Mucosa of descending colon (tissue), 3 donors: ENCODE results near the gene MED13L. TPM values are rescaled to one million over a fixed set of nuclear protein-coding genes. Genes with fewer than 3 reads are reported as not detected.

Source experiments
- ATAC-seq: fragments of 200-7000 bp; cut with Tn5 transposase; one replicate; pipeline ENCODE4 v1.9.1; 2020; ENCODE audit warnings: mild to moderate bottlenecking, moderate library complexity
- DNase-seq, 3 donors: peaks; one replicate each; pipeline ENCODE4 v3.0.0-alpha.2; 2020
- H3K36me3 ChIP-seq: fragments of 200-600 bp; one replicate; pipeline ENCODE4 v1.8.0; 2021; ENCODE audit warnings: low read depth, mild to moderate bottlenecking
- H3K4me1 ChIP-seq: fragments of 200-600 bp; one replicate; pipeline ENCODE4 v1.8.0; 2021; ENCODE audit warnings: low read depth, mild to moderate bottlenecking
- H3K4me3 ChIP-seq: fragments of 200-600 bp; one replicate; pipeline ENCODE4 v1.8.0; 2021; ENCODE audit warnings: mild to moderate bottlenecking
- H3K9me3 ChIP-seq: fragments of 200-600 bp; one replicate; pipeline ENCODE4 v1.8.0; 2021; ENCODE audit warnings: mild to moderate bottlenecking
- intact Hi-C, 2 donors: fragments of 100-400 bp; cut with DNase I in 1 of 2; cut with micrococcal nuclease in 1 of 2; formaldehyde crosslinking; loops; one replicate each; pipeline versions ENCODE4 v1.11.0 to v1.11.1; 2022; cut with DNase I, micrococcal nuclease
- total RNA-seq, 3 donors: library from RNA; stranded (reverse); fragmentation: NEBNext Ultra II Directional in 2 of 3; extraction: Animal tissue kit (Norgen Biotek cat#: 25700) in 2 of 3; gene quantifications; one replicate each; pipeline versions ENCODE4 v1.2.1 to v1.2.4, GENCODE V29; 2021 to 2023
- TF ChIP-seq, protein P1 (sequence below): fragments of 200-600 bp; IDR thresholded peaks from one replicate; pipeline ENCODE4 v1.8.0; 2022; ENCODE audit warnings: antibody characterized with exemption, mild to moderate bottlenecking
- donor health status: DM: no; HTN: no; CAD: no; lungs with moderate emphysema.
- donor health status: DM: no; HTN: no; CAD: no.
- donor health status: DM: no; HTN: yes; CAD: no.

Gene MED13L
- total RNA-seq, 3 donors from 2014 or later, result 96.9 to 165 (median 135) TPM

DNA sequence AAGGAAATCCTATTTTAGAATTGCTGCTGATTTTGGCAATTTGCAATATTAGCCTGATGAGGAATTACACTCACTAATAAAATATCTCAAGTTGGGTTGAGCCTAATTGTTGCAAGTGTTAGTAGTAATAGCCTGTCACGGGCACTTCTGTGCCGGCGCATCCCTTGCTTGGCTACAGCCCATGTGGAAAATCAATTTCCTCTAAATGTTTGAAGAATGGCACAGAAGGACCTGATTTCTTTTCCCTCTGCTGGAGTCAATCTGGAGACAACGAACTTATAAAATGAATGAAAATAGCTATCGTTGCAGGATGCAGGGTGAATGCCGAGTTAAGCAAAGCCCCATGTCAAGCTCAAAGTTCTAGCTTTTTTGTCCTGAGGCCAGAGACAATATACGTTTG is 31.2 kb upstream of the MED13L start:
- intact Hi-C loops, result no loop called here
- DNase-seq (no peak), ATAC-seq (no peak)
- peaks cover 2% of the 10 kb centered on the region for H3K9me3 ChIP-seq
- TF ChIP-seq, protein P1, sequence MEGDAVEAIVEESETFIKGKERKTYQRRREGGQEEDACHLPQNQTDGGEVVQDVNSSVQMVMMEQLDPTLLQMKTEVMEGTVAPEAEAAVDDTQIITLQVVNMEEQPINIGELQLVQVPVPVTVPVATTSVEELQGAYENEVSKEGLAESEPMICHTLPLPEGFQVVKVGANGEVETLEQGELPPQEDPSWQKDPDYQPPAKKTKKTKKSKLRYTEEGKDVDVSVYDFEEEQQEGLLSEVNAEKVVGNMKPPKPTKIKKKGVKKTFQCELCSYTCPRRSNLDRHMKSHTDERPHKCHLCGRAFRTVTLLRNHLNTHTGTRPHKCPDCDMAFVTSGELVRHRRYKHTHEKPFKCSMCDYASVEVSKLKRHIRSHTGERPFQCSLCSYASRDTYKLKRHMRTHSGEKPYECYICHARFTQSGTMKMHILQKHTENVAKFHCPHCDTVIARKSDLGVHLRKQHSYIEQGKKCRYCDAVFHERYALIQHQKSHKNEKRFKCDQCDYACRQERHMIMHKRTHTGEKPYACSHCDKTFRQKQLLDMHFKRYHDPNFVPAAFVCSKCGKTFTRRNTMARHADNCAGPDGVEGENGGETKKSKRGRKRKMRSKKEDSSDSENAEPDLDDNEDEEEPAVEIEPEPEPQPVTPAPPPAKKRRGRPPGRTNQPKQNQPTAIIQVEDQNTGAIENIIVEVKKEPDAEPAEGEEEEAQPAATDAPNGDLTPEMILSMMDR, result no peak
- no peak overlapping the region for H3K4me3 ChIP-seq
- H3K4me1 ChIP-seq, result no peaks in the 10 kb centered on the region
- H3K36me3 ChIP-seq, result no peaks in the 10 kb centered on the region

DNA sequence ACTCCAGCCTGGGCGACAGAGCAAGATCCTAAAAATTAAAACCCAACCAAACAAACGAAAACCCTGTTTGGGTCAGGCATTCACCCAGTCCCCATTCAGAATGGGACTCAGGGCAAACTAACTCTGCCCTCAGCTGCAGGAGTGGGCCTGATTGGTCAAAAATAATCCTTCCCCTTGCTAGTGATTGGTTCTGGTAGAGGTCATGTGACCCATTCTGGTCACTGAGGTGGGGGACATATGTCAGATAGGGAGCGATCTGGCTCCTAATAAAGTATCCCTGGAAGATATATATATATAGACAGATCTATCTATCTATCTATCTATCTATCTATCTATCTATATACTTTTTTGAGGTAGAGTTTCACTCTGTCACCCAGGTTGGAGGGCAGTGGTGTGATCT is 29.5 kb upstream of the MED13L start:
- no peaks in the 10 kb centered on the region for H3K36me3 ChIP-seq
- intact Hi-C loops, result no loop called here
- no peak overlapping the region for H3K4me3 ChIP-seq
- H3K9me3 ChIP-seq, result peaks cover 2% of the 10 kb centered on the region
- ATAC-seq (no peak), DNase-seq (no peak)
- no peaks in the 10 kb centered on the region for H3K4me1 ChIP-seq
- TF ChIP-seq, protein P1, result no peak

- peaks cover 2% of the 10 kb centered on the region for H3K9me3 ChIP-seq
- TF ChIP-seq, protein P1, result no peak
- H3K36me3 ChIP-seq, result no peaks in the 10 kb centered on the region
- intact Hi-C loops, result no loop called here
- H3K4me1 ChIP-seq, result no peaks in the 10 kb centered on the region
- no peak for ATAC-seq
- H3K4me3 ChIP-seq, result no peak overlapping the region
- DNase-seq, result no peak
These were observed 29.0 kb upstream of the MED13L start for GRCh38 chr12:116306506-116306905.

DNA sequence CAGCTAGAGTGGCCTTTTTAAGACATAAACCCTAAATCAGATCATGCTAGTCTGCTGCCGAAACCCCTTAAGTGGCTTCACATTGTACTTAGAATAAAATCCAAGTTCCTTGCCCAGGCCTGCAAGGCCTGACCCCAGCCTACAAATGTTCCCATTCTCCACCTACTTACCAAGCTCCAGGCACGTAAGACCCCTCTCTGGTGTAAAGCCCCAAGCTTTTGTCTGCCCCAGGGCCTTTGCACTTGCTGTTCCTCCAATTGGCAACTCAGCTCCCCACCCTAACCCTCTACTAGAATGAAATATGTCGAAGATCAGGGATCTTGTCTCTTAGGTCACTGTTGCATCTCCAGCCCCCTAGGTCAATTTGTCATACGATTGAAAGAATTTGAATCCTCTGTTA is 27.1 kb upstream of the MED13L start:
- TF ChIP-seq, protein P1, result no peak
- intact Hi-C loops, result no loop called here

GRCh38 chr12:116303929-116304328 is 26.4 kb upstream of the MED13L start:
- DNase-seq (no peak), ATAC-seq (no peak)
- no peaks in the 10 kb centered on the region for H3K4me1 ChIP-seq
- intact Hi-C loops, result no loop called here
- TF ChIP-seq, protein P1, result no peak
- no peaks in the 10 kb centered on the region for H3K9me3 ChIP-seq
- H3K4me3 ChIP-seq, result no peak overlapping the region
- no peaks in the 10 kb centered on the region for H3K36me3 ChIP-seq

More for the DNA sequence above, 27.1 kb upstream of the MED13L start:
- no peaks in the 10 kb centered on the region for H3K9me3 ChIP-seq
- H3K36me3 ChIP-seq, result no peaks in the 10 kb centered on the region
- DNase-seq, result no peak
- ATAC-seq, result no peak
- no peaks in the 10 kb centered on the region for H3K4me1 ChIP-seq
- H3K4me3 ChIP-seq, result no peak overlapping the region

GRCh38 chr12:116303066-116303465 is 25.6 kb upstream of the MED13L start:
- TF ChIP-seq, protein P1, result no peak
- H3K36me3 ChIP-seq, result no peaks in the 10 kb centered on the region
- no peak overlapping the region for H3K4me3 ChIP-seq
- intact Hi-C loops, result no loop called here
- H3K4me1 ChIP-seq, result no peaks in the 10 kb centered on the region
- H3K9me3 ChIP-seq, result no peaks in the 10 kb centered on the region
- ATAC-seq (no peak), DNase-seq (no peak)
